Measurements from ENCODE around the gene RBMS1. TPM values are rescaled to one million over a fixed set of nuclear protein-coding genes. Genes with fewer than 3 reads are reported as not detected.

RBMS1 gene
- total RNA-seq, 1 donor from 2014 or later, result 148 TPM

DNA sequence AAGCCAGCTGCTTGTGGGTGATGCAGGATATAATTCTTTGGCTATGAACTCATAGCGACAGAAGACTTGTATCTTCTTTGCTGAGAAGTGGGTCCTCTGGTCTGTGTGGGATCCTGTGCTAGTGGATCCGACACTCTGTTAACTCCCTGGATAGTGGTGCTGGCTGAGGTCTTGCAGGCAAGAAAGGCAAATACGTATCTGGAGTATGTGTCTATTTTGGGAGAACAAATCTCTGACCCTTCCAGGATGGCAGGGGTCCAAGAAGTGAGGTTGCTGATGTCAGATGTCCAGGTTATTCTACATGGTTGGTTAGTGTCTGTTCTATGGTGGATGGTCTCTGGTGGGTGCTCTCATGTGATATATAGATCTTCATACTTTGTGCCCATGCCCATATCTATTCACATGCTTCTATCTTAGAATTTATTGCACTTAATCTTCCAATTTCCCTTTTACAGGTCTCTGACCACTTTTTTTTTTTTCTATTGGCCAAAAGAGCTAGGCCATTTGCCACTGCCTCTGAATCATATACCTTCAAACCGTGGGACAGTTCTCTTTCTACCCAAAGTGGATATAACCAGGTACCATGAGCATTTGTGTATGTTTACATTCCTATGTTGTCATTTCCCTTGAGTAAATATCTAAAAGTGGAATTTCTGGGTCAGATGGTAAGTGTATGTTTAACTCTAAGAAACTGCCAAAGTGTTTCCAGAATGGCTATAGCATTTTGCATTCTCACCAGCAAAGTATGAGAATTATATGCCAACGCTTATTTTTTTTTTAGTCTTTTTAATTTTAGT, 45.1 kb upstream of the RBMS1 start:
- H3K4me3 Mint-ChIP-seq (ENCODE audit: unreplicated experiment), result no peak overlapping the region
- H3K9ac ChIP-seq (ENCODE audit: low read length), result no peak overlapping the region
- no peaks in the 10 kb centered on the region for H3K36me3 ChIP-seq (ENCODE audit: insufficient read depth, low read length)

DNA sequence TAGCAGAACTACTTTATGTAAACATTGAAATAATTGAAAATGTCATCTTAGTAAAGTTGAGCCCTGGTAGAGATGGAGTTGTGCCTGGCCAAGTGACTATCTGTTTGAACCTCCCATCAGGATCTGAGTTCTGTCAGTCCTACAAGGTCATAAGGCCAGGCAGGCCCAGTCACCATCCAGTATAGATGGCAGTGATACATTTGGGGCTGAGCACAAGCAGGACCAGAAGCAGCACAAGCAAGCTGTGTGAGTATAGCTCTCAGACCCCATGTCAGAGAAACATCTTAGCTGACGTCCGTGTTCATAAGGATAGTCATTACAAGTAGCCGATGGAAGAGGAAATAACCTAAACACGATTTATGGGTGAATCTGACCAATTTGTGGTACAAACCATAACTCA, 44.5 kb upstream of the RBMS1 start:
- Mint-ChIP-seq H3K9me3 (ENCODE audit: unreplicated experiment) (no peaks in the 10 kb centered on the region), H3K4me3 (ENCODE audit: unreplicated experiment) (no peak overlapping the region), H3K27ac (ENCODE audit: unreplicated experiment) (no peak overlapping the region), H3K36me3 (ENCODE audit: low read depth, unreplicated experiment) (no peaks in the 10 kb centered on the region), H3K4me1 (ENCODE audit: low read depth, unreplicated experiment) (no peaks in the 10 kb centered on the region), H3K27me3 (ENCODE audit: low read depth, unreplicated experiment) (no peaks in the 10 kb centered on the region)
- no peaks in the 10 kb centered on the region for H3K36me3 ChIP-seq (ENCODE audit: insufficient read depth, low read length)
- no peaks in the 10 kb centered on the region for H3K27me3 ChIP-seq (ENCODE audit: insufficient read depth, low read length)
- H3K9me3 ChIP-seq (ENCODE audit: insufficient read depth, low read depth, low read length), result no peaks in the 10 kb centered on the region
- FAIRE-seq (no peak), DNase-seq (ENCODE audit: low read depth) (no peak)
- TF ChIP-seq, protein P1, sequence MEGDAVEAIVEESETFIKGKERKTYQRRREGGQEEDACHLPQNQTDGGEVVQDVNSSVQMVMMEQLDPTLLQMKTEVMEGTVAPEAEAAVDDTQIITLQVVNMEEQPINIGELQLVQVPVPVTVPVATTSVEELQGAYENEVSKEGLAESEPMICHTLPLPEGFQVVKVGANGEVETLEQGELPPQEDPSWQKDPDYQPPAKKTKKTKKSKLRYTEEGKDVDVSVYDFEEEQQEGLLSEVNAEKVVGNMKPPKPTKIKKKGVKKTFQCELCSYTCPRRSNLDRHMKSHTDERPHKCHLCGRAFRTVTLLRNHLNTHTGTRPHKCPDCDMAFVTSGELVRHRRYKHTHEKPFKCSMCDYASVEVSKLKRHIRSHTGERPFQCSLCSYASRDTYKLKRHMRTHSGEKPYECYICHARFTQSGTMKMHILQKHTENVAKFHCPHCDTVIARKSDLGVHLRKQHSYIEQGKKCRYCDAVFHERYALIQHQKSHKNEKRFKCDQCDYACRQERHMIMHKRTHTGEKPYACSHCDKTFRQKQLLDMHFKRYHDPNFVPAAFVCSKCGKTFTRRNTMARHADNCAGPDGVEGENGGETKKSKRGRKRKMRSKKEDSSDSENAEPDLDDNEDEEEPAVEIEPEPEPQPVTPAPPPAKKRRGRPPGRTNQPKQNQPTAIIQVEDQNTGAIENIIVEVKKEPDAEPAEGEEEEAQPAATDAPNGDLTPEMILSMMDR (IDR thresholded peaks at IDR 0.05; ENCODE audit: insufficient read depth, low read depth, low read length), result no peak
- no peak for TF ChIP-seq EZH2 (IDR thresholded peaks at IDR 0.05; ENCODE audit: insufficient read depth, low read length)
- H3K4me3 ChIP-seq (ENCODE audit: insufficient read depth, low read depth, low read length), result no peak overlapping the region
- no peak overlapping the region for H2AFZ ChIP-seq (ENCODE audit: low read depth, low read length)
- H3K4me2 ChIP-seq (ENCODE audit: low read length), result no peak overlapping the region
- no peak overlapping the region for H3K27ac ChIP-seq (ENCODE audit: low read depth, low read length)
- no peaks in the 10 kb centered on the region for H4K20me1 ChIP-seq (ENCODE audit: insufficient read depth, low read length)
- no peaks in the 10 kb centered on the region for H3K4me1 ChIP-seq (ENCODE audit: insufficient read depth, low read length)
- H3K9ac ChIP-seq (ENCODE audit: low read length), result no peak overlapping the region
- H3K79me2 ChIP-seq (ENCODE audit: insufficient read depth, low read length), result no peaks in the 10 kb centered on the region

More for the DNA sequence above, 45.1 kb upstream of the RBMS1 start:
- Histone ChIP-seq H3K4me3 (ENCODE audit: insufficient read depth, low read depth, low read length) (no peak overlapping the region), H2AFZ (ENCODE audit: low read depth, low read length) (no peak overlapping the region), H3K9me3 (ENCODE audit: insufficient read depth, low read depth, low read length) (no peaks in the 10 kb centered on the region), H3K4me2 (ENCODE audit: low read length) (no peak overlapping the region), H4K20me1 (ENCODE audit: insufficient read depth, low read length) (no peaks in the 10 kb centered on the region), H3K4me1 (ENCODE audit: insufficient read depth, low read length) (no peaks in the 10 kb centered on the region), H3K27me3 (ENCODE audit: insufficient read depth, low read length) (no peaks in the 10 kb centered on the region), H3K79me2 (ENCODE audit: insufficient read depth, low read length) (no peaks in the 10 kb centered on the region), H3K27ac (ENCODE audit: low read depth, low read length) (no peak overlapping the region)
- TF ChIP-seq, protein P1 (IDR thresholded peaks at IDR 0.05; ENCODE audit: insufficient read depth, low read depth, low read length), result no peak
- TF ChIP-seq EZH2 (IDR thresholded peaks at IDR 0.05; ENCODE audit: insufficient read depth, low read length), result no peak
- Mint-ChIP-seq H3K9me3 (ENCODE audit: unreplicated experiment) (no peaks in the 10 kb centered on the region), H3K4me1 (ENCODE audit: low read depth, unreplicated experiment) (no peaks in the 10 kb centered on the region), H3K27me3 (ENCODE audit: low read depth, unreplicated experiment) (no peaks in the 10 kb centered on the region), H3K36me3 (ENCODE audit: low read depth, unreplicated experiment) (no peaks in the 10 kb centered on the region), H3K27ac (ENCODE audit: unreplicated experiment) (no peak overlapping the region)
- no peak for DNase-seq (ENCODE audit: low read depth)
- no peak for FAIRE-seq

DNA sequence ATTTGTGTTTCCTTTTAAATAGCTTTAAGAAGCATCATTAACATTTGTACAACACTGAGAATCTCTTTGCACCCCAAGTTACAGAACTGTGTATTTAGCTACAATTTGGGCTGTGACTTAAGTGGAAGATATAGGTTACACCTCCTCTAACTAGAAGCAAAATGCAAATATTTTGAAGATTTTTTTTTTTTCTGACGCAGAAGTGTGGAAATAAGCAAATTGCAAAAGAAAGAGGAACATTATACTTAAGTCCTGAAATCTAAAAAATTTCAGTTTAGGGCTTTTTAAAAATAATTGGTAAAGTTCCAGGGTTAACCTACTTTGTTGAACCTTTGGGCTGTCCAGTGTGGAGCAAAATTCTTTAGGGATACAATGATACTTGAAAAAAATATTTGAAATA, 41.4 kb upstream of the RBMS1 start:
- no peak for DNase-seq (ENCODE audit: low read depth)
- Histone ChIP-seq H3K4me2 (ENCODE audit: low read length) (no peak overlapping the region), H2AFZ (ENCODE audit: low read depth, low read length) (no peak overlapping the region), H3K4me3 (ENCODE audit: insufficient read depth, low read depth, low read length) (no peak overlapping the region), H3K27ac (ENCODE audit: low read depth, low read length) (no peak overlapping the region), H3K79me2 (ENCODE audit: insufficient read depth, low read length) (no peaks in the 10 kb centered on the region), H4K20me1 (ENCODE audit: insufficient read depth, low read length) (no peaks in the 10 kb centered on the region), H3K4me1 (ENCODE audit: insufficient read depth, low read length) (no peaks in the 10 kb centered on the region), H3K27me3 (ENCODE audit: insufficient read depth, low read length) (no peaks in the 10 kb centered on the region), H3K9me3 (ENCODE audit: insufficient read depth, low read depth, low read length) (no peaks in the 10 kb centered on the region), H3K9ac (ENCODE audit: low read length) (no peak overlapping the region), H3K36me3 (ENCODE audit: insufficient read depth, low read length) (no peaks in the 10 kb centered on the region)
- TF ChIP-seq, protein P1 (IDR thresholded peaks at IDR 0.05; ENCODE audit: insufficient read depth, low read depth, low read length), result no peak
- no peak for TF ChIP-seq EZH2 (IDR thresholded peaks at IDR 0.05; ENCODE audit: insufficient read depth, low read length)
- Mint-ChIP-seq H3K9me3 (ENCODE audit: unreplicated experiment) (no peaks in the 10 kb centered on the region), H3K4me1 (ENCODE audit: low read depth, unreplicated experiment) (no peaks in the 10 kb centered on the region), H3K27me3 (ENCODE audit: low read depth, unreplicated experiment) (no peaks in the 10 kb centered on the region), H3K27ac (ENCODE audit: unreplicated experiment) (no peak overlapping the region), H3K4me3 (ENCODE audit: unreplicated experiment) (no peak overlapping the region), H3K36me3 (ENCODE audit: low read depth, unreplicated experiment) (no peaks in the 10 kb centered on the region)
- FAIRE-seq, result no peak
